MM.1S (cell line): ENCODE measurements around the gene UBFD1.

ENCODE experiments used
- EZH2 ChIP-seq: fragments of 300-600 bp; sonication (generic); optimal IDR thresholded peaks from 2 replicates; pipeline ENCODE3; 2017; ENCODE audit warnings: low read depth, mild to moderate bottlenecking, antibody characterized with exemption, low read length, mixed read lengths
- EZH2phosphoT487 ChIP-seq: fragments of 300-600 bp; sonication (generic); IDR thresholded peaks from 2 replicates; pipeline ENCODE4 v1.6.1; 2018; ENCODE audit warnings: antibody characterized with exemption, low read length
- TF ChIP-seq, protein P1 (sequence below): fragments of 300-600 bp; sonication (generic); IDR thresholded peaks from 2 replicates; pipeline ENCODE4 v1.5.1; 2016; ENCODE audit warnings: antibody characterized with exemption, low read length, mixed read lengths

DNA sequence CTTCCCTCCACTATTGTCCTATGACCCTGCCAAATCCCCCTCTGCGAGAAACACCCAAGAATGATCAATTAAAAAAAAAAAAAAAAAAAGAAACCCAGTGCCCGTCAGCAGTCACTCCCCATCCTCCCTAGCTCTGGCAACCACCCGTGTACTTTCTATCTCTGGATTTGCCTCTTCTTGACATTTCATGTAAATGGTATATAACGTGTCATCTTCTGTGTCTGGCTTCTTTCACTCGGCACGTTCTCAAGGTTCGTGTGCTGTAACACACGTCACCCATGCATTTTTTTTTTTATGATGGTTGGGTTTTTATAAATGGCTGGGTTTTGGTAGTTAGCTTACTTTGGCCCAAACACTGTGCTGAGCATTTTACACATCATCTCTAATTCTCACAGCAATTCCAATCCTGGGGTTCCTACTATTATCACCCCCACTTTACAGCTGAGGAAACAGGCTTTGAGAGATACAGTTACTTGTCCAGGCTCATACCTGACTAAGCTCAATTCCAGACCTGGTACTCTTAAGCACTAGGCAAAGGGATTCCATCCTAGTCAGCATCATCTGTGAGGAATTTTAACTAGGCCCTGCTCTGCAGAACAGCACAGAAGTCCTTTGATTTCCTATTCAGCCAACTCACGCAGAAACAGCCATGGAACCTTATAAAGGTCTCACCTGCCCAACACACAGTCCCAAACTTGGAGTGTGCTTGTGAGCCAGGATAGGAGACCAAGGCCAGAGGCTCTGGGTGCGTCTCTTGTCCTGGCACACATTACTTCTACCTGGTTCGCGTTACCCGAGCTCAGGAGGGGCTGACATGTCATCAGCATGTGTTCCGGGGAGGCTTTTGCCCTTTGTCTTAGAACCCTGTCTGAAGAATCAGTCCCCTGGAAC lies 26.9 kb downstream of the UBFD1 start:
- TF ChIP-seq, protein P1, sequence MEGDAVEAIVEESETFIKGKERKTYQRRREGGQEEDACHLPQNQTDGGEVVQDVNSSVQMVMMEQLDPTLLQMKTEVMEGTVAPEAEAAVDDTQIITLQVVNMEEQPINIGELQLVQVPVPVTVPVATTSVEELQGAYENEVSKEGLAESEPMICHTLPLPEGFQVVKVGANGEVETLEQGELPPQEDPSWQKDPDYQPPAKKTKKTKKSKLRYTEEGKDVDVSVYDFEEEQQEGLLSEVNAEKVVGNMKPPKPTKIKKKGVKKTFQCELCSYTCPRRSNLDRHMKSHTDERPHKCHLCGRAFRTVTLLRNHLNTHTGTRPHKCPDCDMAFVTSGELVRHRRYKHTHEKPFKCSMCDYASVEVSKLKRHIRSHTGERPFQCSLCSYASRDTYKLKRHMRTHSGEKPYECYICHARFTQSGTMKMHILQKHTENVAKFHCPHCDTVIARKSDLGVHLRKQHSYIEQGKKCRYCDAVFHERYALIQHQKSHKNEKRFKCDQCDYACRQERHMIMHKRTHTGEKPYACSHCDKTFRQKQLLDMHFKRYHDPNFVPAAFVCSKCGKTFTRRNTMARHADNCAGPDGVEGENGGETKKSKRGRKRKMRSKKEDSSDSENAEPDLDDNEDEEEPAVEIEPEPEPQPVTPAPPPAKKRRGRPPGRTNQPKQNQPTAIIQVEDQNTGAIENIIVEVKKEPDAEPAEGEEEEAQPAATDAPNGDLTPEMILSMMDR: no peak
- no peak for TF ChIP-seq EZH2
- TF ChIP-seq EZH2phosphoT487: no peak
